ENCODE measurements around the gene FLAD1.

FLAD1 gene

DNA sequence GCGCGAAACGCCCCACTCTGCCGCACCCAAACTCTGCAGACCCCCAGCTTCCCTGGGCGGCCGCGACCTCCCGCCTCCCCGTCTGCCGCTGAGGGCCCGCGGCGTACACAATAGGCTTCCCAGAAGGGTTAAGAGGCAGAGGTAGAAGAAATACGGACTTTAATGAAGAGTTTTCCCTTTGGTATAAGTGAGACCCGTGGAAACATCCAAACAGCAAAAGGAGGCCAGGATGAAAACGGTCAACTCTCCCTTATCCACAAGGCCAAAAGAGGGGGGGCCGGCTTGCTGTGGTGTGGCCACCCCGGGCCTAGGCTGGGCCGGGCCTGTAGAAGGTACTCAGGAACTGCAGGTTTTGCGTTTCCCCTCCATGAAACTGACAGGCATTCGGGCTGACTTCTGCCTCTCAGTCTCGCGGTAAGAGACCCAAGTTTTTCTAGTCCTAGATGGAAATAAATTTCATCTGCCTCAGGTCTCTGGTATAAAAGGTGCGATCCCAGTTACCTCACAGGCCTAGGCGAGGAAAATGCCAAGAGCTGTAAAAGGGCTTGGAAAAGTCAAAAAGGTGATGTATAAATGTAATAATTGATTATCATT, 20.9 kb upstream of the FLAD1 start:
- WGBS (ENCODE audit: extremely low coverage, insufficient coverage, insufficient read length) = no CpG with 5 or more reads among the region's 25 CpGs
- H3K27ac ChIP-seq (ENCODE audit: low read depth, low read length) = peak overlapping the region; percentile 99
- H3K79me1 ChIP-seq (ENCODE audit: low read length) = peaks cover 11% of the 10 kb centered on the region
- peaks cover 11 to 12% of the 10 kb centered on the region in 2 experiments for H3K4me1 ChIP-seq (ENCODE audit: control insufficient read depth in 1 of 2, insufficient read depth in 2 of 2, low read length in 2 of 2)
- H2AFZ ChIP-seq (ENCODE audit: insufficient read depth, low read length, poor library complexity) = peak overlapping the region; percentile 98
- H2AK5ac ChIP-seq (ENCODE audit: low read length) = peak overlapping the region; percentile 95
- H3K4me2 ChIP-seq (ENCODE audit: low read length) = peak overlapping the region; percentile 82
- no peaks in the 10 kb centered on the region for H3K27me3 ChIP-seq (ENCODE audit: insufficient read depth, low read length)
- peak overlapping the region; percentile 97 for H3K9ac ChIP-seq (ENCODE audit: low read length)
- H3K18ac ChIP-seq (ENCODE audit: low read length) = peak overlapping the region; percentile 96
- peak overlapping the region; percentile 100 for H3K14ac ChIP-seq (ENCODE audit: low read length)
- H2BK120ac ChIP-seq (ENCODE audit: insufficient read depth, low read length, poor library complexity) = peak overlapping the region; percentile 95
- H4K8ac ChIP-seq (ENCODE audit: low read depth, low read length) = peak overlapping the region; percentile 100
- H3K36me3 ChIP-seq (ENCODE audit: control insufficient read depth in 1 of 2, insufficient read depth in 2 of 2, low read length in 2 of 2) = peaks cover 47 to 60% of the 10 kb centered on the region in 2 experiments
- H3K9me3 ChIP-seq (ENCODE audit: insufficient read depth, low read depth, low read length) = no peaks in the 10 kb centered on the region
- H4K12ac ChIP-seq (ENCODE audit: low read depth, low read length) = peak overlapping the region; percentile 99
- H2BK12ac ChIP-seq (ENCODE audit: low read length) = peak overlapping the region; percentile 37
- H4K91ac ChIP-seq (ENCODE audit: low read depth, low read length) = peak overlapping the region; percentile 99
- no peak overlapping the region for H3K23ac ChIP-seq (ENCODE audit: low read length)
- peak in 1 of 2 donors; percentile 24 for DNase-seq
- peak overlapping the region; percentile 97 for H2BK5ac ChIP-seq (ENCODE audit: low read depth, low read length, poor library complexity)
- peak overlapping the region; percentile 85 for H3K4ac ChIP-seq (ENCODE audit: low read depth, low read length)
- H3K4me3 ChIP-seq (ENCODE audit: low read depth, low read length) = peak overlapping the region; percentile 87
- H3K79me2 ChIP-seq (ENCODE audit: control insufficient read depth, insufficient read depth, low read length, poor library complexity) = peaks cover 9% of the 10 kb centered on the region

DNA sequence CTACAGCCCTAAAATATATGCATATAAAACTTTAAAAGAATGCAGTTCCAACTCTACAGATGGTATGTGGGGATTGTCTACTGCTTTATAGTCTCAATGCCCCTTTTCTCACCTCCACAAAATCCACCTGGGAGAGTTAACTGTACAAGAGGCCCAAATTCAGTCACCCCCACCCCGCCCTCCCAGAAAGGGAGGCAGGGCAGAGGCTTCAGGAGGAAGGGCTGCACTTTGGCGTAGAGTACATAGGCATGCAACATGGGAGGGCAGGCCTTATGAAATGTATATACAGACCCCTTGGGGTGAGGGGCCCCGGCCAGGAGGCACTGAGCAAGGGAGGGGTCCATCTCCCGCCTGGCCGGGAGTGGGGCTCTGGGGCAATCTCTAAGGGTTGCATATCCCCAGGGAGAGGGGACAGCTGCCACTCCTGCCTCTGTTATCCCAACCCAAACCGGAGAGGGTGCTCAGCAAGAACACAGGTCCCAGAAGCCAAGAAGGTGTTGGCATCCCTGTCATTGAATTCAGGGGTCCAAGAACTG, 20.3 kb upstream of the FLAD1 start:
- Histone ChIP-seq H4K12ac (ENCODE audit: low read depth, low read length) (no peak overlapping the region), H3K14ac (ENCODE audit: low read length) (no peak overlapping the region), H2BK5ac (ENCODE audit: low read depth, low read length, poor library complexity) (no peak overlapping the region), H4K91ac (ENCODE audit: low read depth, low read length) (no peak overlapping the region), H2BK120ac (ENCODE audit: insufficient read depth, low read length, poor library complexity) (no peak overlapping the region), H3K4me3 (ENCODE audit: low read depth, low read length) (no peak overlapping the region), H3K27ac (ENCODE audit: low read depth, low read length) (no peak overlapping the region), H3K4me2 (ENCODE audit: low read length) (no peak overlapping the region), H3K79me1 (ENCODE audit: low read length) (peaks cover 13% of the 10 kb centered on the region), H3K18ac (ENCODE audit: low read length) (no peak overlapping the region), H3K9me3 (ENCODE audit: insufficient read depth, low read depth, low read length) (peaks cover 2% of the 10 kb centered on the region), H3K4me1 (ENCODE audit: control insufficient read depth in 1 of 2, insufficient read depth in 2 of 2, low read length in 2 of 2) (peaks cover 16% of the 10 kb centered on the region in 2 experiments), H2AK5ac (ENCODE audit: low read length) (no peak overlapping the region), H2BK12ac (ENCODE audit: low read length) (no peak overlapping the region), H4K8ac (ENCODE audit: low read depth, low read length) (no peak overlapping the region), H3K9ac (ENCODE audit: low read length) (no peak overlapping the region), H3K36me3 (ENCODE audit: control insufficient read depth in 1 of 2, insufficient read depth in 2 of 2, low read length in 2 of 2) (peaks cover 53 to 67% of the 10 kb centered on the region in 2 experiments), H3K27me3 (ENCODE audit: insufficient read depth, low read length) (no peaks in the 10 kb centered on the region), H3K23ac (ENCODE audit: low read length) (no peak overlapping the region), H2AFZ (ENCODE audit: insufficient read depth, low read length, poor library complexity) (no peak overlapping the region), H3K4ac (ENCODE audit: low read depth, low read length) (no peak overlapping the region), H3K79me2 (ENCODE audit: control insufficient read depth, insufficient read depth, low read length, poor library complexity) (peaks cover 9% of the 10 kb centered on the region)
- DNase-seq = no peak
- no CpG with 5 or more reads among the region's 6 CpGs for WGBS (ENCODE audit: extremely low coverage, insufficient coverage, insufficient read length)

DNA sequence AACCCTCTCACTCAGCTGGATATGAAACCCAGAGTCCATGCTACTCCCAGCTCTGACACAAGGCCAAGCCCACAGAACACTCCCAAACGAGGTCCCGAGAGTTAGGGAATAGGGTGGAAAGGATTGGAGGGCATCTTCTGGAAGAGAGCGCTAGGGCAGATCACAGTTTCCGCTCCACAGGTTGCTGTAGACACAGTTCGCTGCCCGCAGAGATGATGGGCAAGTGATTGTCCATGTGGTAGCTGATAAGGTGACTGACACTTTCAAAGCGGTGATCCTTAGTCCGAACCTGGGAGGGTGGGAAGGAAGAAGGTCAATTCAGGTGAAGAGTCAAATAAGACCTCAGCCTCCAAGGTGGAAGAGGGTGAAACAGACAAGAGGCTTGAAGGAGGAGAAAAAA, 19.5 kb upstream of the FLAD1 start:
- Histone ChIP-seq H3K27ac (ENCODE audit: low read depth, low read length) (no peak overlapping the region), H3K36me3 (ENCODE audit: control insufficient read depth in 1 of 2, insufficient read depth in 2 of 2, low read length in 2 of 2) (peaks cover 58 to 69% of the 10 kb centered on the region in 2 experiments), H2AFZ (ENCODE audit: insufficient read depth, low read length, poor library complexity) (no peak overlapping the region), H2BK12ac (ENCODE audit: low read length) (no peak overlapping the region), H3K9ac (ENCODE audit: low read length) (no peak overlapping the region), H3K4ac (ENCODE audit: low read depth, low read length) (no peak overlapping the region), H4K12ac (ENCODE audit: low read depth, low read length) (no peak overlapping the region), H4K91ac (ENCODE audit: low read depth, low read length) (no peak overlapping the region), H3K4me3 (ENCODE audit: low read depth, low read length) (no peak overlapping the region), H3K14ac (ENCODE audit: low read length) (no peak overlapping the region), H2BK5ac (ENCODE audit: low read depth, low read length, poor library complexity) (no peak overlapping the region), H2BK120ac (ENCODE audit: insufficient read depth, low read length, poor library complexity) (no peak overlapping the region), H3K27me3 (ENCODE audit: insufficient read depth, low read length) (no peaks in the 10 kb centered on the region), H3K79me1 (ENCODE audit: low read length) (peaks cover 13% of the 10 kb centered on the region), H3K18ac (ENCODE audit: low read length) (no peak overlapping the region), H3K79me2 (ENCODE audit: control insufficient read depth, insufficient read depth, low read length, poor library complexity) (peaks cover 9% of the 10 kb centered on the region), H4K8ac (ENCODE audit: low read depth, low read length) (no peak overlapping the region), H3K4me1 (ENCODE audit: control insufficient read depth in 1 of 2, insufficient read depth in 2 of 2, low read length in 2 of 2) (peaks cover 22 to 23% of the 10 kb centered on the region in 2 experiments), H3K4me2 (ENCODE audit: low read length) (no peak overlapping the region), H2AK5ac (ENCODE audit: low read length) (no peak overlapping the region), H3K9me3 (ENCODE audit: insufficient read depth, low read depth, low read length) (peaks cover 2% of the 10 kb centered on the region), H3K23ac (ENCODE audit: low read length) (no peak overlapping the region)
- WGBS (ENCODE audit: extremely low coverage, insufficient coverage, insufficient read length) = no CpG with 5 or more reads among the region's 8 CpGs
- no peak for DNase-seq

- no peak overlapping the region for H2BK5ac ChIP-seq (ENCODE audit: low read depth, low read length, poor library complexity)
- peaks cover 15% of the 10 kb centered on the region for H3K79me2 ChIP-seq (ENCODE audit: control insufficient read depth, insufficient read depth, low read length, poor library complexity)
- peaks cover 29 to 30% of the 10 kb centered on the region in 2 experiments for H3K4me1 ChIP-seq (ENCODE audit: control insufficient read depth in 1 of 2, insufficient read depth in 2 of 2, low read length in 2 of 2)
- H3K23ac ChIP-seq (ENCODE audit: low read length) = no peak overlapping the region
- no peak overlapping the region for H2BK12ac ChIP-seq (ENCODE audit: low read length)
- no peak overlapping the region for H3K18ac ChIP-seq (ENCODE audit: low read length)
- H4K12ac ChIP-seq (ENCODE audit: low read depth, low read length) = no peak overlapping the region
- H2AFZ ChIP-seq (ENCODE audit: insufficient read depth, low read length, poor library complexity) = no peak overlapping the region
- H2AK5ac ChIP-seq (ENCODE audit: low read length) = no peak overlapping the region
- H3K27ac ChIP-seq (ENCODE audit: low read depth, low read length) = no peak overlapping the region
- no peak overlapping the region for H3K9ac ChIP-seq (ENCODE audit: low read length)
- peaks cover 2% of the 10 kb centered on the region for H3K9me3 ChIP-seq (ENCODE audit: insufficient read depth, low read depth, low read length)
- H3K4me2 ChIP-seq (ENCODE audit: low read length) = no peak overlapping the region
- H3K14ac ChIP-seq (ENCODE audit: low read length) = no peak overlapping the region
- H3K36me3 ChIP-seq (ENCODE audit: control insufficient read depth in 1 of 2, insufficient read depth in 2 of 2, low read length in 2 of 2) = peaks cover 58 to 62% of the 10 kb centered on the region in 2 experiments
- peaks cover 13% of the 10 kb centered on the region for H3K79me1 ChIP-seq (ENCODE audit: low read length)
- H4K91ac ChIP-seq (ENCODE audit: low read depth, low read length) = no peak overlapping the region
- no peak overlapping the region for H3K4me3 ChIP-seq (ENCODE audit: low read depth, low read length)
- H2BK120ac ChIP-seq (ENCODE audit: insufficient read depth, low read length, poor library complexity) = no peak overlapping the region
- H3K4ac ChIP-seq (ENCODE audit: low read depth, low read length) = no peak overlapping the region
- DNase-seq = no peak
- H3K27me3 ChIP-seq (ENCODE audit: insufficient read depth, low read length) = no peaks in the 10 kb centered on the region
- no peak overlapping the region for H4K8ac ChIP-seq (ENCODE audit: low read depth, low read length)
- WGBS (ENCODE audit: extremely low coverage, insufficient coverage, insufficient read length) = no CpG with 5 or more reads among the region's 6 CpGs
These were observed 18.8 kb upstream of the FLAD1 start for GRCh38 chr1:154964359-154964758.

All from trophoblast cell (in vitro differentiated cells and primary cell).